HEK293T (cell line): ENCODE results near the gene PTDSS2.

Source experiments
- ELF4 ChIP-seq: fragments of 450-650 bp; IDR thresholded peaks from 2 replicates; pipeline ENCODE4 v1.6.1; 2017; ENCODE audit warnings: antibody characterized with exemption
- LEF1 ChIP-seq: fragments of 450-650 bp; IDR thresholded peaks from 2 replicates; pipeline ENCODE4 v1.6.1; 2017; ENCODE audit warnings: mild to moderate bottlenecking, borderline replicate concordance
- TARDBP ChIP-seq: fragments of 450-650 bp; IDR thresholded peaks from 2 replicates; pipeline ENCODE4 v1.6.1; 2016

DNA sequence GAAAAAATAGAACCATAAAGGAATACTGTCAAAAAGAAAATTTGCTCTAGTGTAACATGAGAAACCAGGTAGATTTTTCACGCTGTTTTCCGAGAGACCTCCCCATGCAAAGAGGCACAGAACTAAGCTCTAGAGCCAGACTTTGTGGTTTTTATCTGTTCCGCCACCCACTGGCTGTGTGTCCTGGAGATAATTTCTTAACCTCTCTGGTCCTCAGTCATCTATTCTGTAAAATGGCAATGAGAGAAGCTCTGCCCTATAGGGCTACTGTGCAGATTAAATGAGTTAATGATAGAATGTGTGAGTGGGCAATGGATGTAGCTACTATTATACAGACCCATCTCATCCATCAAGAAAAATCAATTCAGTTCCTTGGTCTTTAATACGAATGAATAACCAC, 25.8 kb upstream of the PTDSS2 start:
- no peak for TF ChIP-seq ELF4
- no peak for TF ChIP-seq TARDBP
- no peak for TF ChIP-seq LEF1
